ENCODE data around the gene OR1K1. TPM values are rescaled to one million over a fixed set of nuclear protein-coding genes. Genes with fewer than 3 reads are reported as not detected.

Gene OR1K1
- total and polyA plus RNA-seq, 2 experiments from 2014 or later: 0.20 TPM; not detected in 1

DNA sequence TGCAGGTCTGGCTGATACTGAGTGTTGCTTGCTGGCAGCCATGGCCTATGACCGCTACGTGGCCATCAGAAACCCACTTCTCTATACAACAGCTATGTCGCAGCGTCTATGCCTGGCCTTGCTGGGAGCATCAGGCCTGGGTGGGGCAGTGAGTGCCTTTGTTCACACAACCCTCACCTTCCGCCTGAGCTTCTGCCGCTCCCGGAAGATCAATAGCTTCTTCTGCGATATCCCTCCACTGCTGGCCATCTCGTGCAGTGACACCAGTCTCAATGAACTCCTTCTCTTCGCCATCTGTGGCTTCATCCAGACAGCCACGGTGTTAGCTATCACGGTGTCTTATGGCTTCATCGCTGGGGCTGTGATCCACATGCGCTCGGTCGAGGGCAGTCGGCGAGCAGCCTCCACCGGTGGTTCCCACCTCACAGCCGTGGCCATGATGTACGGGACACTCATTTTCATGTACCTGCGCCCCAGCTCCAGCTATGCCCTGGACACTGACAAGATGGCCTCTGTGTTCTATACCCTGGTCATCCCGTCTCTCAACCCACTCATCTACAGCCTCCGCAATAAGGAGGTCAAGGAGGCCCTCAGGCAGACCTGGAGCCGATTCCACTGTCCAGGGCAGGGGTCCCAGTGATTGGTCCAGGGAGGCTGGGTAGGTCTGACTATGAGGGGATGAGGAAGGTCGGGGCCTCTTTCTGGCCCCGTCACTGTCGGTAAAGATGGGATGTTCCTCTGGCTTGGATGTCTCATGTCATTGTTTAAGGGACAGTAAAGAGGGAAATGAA is 10.5 kb upstream of the OR1K1 start:
- Histone ChIP-seq H3K27me3 (no peaks in the 10 kb centered on the region), H3K4me1 (ENCODE audit: low read depth) (no peaks in the 10 kb centered on the region), H3K4me3 (no peak overlapping the region), H3K36me3 (no peaks in the 10 kb centered on the region), H3K9me3 (ENCODE audit: low read depth) (no peaks in the 10 kb centered on the region), H3K27ac (no peak overlapping the region)
- TF ChIP-seq, protein P1, sequence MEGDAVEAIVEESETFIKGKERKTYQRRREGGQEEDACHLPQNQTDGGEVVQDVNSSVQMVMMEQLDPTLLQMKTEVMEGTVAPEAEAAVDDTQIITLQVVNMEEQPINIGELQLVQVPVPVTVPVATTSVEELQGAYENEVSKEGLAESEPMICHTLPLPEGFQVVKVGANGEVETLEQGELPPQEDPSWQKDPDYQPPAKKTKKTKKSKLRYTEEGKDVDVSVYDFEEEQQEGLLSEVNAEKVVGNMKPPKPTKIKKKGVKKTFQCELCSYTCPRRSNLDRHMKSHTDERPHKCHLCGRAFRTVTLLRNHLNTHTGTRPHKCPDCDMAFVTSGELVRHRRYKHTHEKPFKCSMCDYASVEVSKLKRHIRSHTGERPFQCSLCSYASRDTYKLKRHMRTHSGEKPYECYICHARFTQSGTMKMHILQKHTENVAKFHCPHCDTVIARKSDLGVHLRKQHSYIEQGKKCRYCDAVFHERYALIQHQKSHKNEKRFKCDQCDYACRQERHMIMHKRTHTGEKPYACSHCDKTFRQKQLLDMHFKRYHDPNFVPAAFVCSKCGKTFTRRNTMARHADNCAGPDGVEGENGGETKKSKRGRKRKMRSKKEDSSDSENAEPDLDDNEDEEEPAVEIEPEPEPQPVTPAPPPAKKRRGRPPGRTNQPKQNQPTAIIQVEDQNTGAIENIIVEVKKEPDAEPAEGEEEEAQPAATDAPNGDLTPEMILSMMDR (IDR thresholded peaks at IDR 0.05; ENCODE audit: low read depth, low read length): no peak
- DNase-seq (ENCODE audit: low read depth in 1 of 2, low spot score in 1 of 2): no peak

DNA sequence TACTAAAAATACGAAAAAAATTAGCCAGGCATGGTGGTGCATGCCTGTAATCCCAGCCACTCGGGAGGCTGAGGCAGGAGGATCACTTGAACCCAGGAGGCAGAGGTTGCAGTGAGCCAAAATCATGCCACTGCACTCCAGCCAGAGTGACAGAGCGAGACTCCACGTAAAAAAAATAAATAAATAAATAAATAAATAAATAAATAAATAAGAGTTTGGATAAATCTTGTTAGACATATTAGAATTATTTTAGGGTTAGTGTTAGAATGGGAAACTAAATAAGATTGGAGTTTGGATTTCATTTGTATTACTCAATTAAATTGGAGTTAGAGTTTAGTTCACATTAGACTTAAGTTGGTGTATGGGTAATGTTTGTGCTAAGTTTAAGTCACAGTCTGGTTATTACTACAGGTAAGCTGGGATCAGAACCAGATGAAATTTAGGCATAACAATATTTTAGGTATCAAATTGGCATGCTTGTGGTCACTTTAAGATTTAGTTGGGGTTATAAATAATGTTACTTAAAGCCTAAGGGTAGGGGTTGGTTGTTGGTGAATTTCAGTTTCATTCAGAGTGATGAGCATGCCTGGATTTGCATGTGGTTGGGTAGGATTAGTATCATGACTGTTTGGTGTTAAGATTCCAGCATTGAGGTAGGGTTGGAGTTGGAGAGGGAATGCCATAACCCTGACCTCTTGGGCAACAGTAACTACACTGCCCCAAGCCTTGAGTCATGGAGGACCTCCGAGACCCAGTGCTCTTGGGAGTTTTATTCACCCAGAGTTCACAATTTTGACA is 7.9 kb upstream of the OR1K1 start:
- TF ChIP-seq, protein P1 (IDR thresholded peaks at IDR 0.05; ENCODE audit: low read depth, low read length): no peak
- Histone ChIP-seq H3K27me3 (no peaks in the 10 kb centered on the region), H3K36me3 (no peaks in the 10 kb centered on the region), H3K9me3 (ENCODE audit: low read depth) (no peaks in the 10 kb centered on the region), H3K27ac (no peak overlapping the region), H3K4me3 (no peak overlapping the region), H3K4me1 (ENCODE audit: low read depth) (no peaks in the 10 kb centered on the region)
- no peak for DNase-seq (ENCODE audit: low read depth in 1 of 2, low spot score in 1 of 2)

DNA sequence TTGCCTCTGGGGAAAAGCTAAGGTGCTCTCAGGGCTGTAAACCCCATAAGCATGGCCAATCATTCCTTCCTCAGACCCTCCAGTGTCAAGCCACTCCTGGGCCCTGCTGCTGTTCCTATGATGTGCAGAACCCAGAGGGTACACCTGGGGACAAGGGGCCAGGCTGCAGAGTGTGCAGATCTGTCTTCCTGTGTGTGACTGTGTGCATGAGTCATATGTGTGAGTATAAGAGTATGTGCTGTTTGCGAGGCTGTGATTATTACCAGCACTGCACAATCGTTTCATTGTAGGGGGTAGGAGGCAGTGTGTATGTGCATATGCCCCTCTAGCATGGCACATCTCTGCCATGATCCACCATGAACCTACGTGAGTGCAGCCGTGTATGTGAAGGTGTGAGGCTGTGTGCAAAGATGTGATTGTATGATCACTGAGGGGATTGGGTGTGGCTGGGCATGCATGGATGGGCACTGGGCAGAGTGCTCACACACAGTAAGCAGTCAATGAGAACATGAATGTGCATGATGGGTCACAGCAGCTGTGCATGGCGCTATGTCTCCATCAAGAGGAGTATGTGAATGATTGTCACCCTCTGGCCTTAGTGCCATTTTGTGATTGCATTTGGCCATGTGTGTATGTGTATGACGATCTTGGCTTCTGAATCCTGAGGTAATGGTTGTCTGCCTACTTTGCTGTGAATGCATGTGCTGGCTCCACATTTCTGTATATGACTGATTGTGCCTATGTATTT is 2.4 kb upstream of the OR1K1 start:
- H3K4me1 ChIP-seq (ENCODE audit: low read depth): no peaks in the 10 kb centered on the region
- TF ChIP-seq, protein P1 (IDR thresholded peaks at IDR 0.05; ENCODE audit: low read depth, low read length): no peak
- H3K27ac ChIP-seq: no peak overlapping the region
- H3K4me3 ChIP-seq: no peak overlapping the region
- DNase-seq (ENCODE audit: low read depth in 1 of 2, low spot score in 1 of 2): no peak
- H3K9me3 ChIP-seq (ENCODE audit: low read depth): no peaks in the 10 kb centered on the region
- H3K36me3 ChIP-seq: no peaks in the 10 kb centered on the region
- H3K27me3 ChIP-seq: no peaks in the 10 kb centered on the region

DNA sequence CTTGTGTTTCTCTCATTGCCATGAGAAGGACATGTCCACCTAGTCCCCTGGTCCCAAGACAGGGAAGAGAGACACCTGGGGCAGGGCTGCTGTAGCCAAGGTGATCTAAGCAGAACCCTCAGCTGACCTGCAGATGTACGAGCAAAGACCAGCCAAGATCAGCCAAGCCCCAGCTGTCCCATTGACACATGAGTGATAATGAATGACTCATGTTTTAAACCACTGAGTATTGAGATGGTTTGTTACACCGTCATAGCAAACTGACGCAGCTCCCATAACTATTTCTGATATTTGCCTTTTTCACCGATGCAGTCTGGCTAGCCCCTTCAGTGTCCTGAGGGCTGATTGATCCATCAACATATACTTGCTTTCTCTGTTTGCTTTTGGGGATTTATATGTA is 6.7 kb downstream of the OR1K1 start:
- Histone ChIP-seq H3K27me3 (no peaks in the 10 kb centered on the region), H3K27ac (no peak overlapping the region), H3K36me3 (no peaks in the 10 kb centered on the region), H3K9me3 (ENCODE audit: low read depth) (no peaks in the 10 kb centered on the region), H3K4me1 (ENCODE audit: low read depth) (no peaks in the 10 kb centered on the region), H3K4me3 (no peak overlapping the region)
- no peak for DNase-seq (ENCODE audit: low read depth in 1 of 2, low spot score in 1 of 2)
- TF ChIP-seq, protein P1 (IDR thresholded peaks at IDR 0.05; ENCODE audit: low read depth, low read length): no peak

DNA sequence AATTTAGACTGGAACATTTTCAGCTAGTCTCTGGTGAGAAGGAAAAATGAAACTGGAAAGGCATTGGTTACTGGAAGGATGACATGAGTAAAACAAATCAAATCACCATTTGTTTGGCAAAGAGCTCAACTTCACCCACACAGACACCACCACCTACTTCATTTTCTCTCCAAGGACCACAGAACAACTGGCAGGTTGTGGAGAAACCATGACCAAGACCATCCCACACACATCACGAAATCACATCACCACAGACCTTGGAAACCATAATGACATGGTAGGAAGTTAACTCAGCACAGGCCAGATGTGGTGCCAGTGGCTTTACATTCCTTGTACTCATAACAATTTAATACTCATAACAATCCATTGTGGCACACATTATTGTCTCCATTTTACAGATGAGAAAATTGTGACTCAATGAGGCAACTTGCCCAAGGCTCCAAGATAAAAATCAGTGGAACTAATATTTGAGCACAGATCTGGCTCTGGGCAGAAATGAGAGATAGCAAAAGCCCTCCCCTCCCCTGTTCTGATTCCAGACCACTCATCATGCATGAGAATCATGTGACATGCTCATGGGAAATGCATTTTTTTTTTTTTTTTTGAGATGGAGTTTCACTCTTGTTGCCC is 7.5 kb downstream of the OR1K1 start:
- Histone ChIP-seq H3K27me3 (no peaks in the 10 kb centered on the region), H3K4me1 (ENCODE audit: low read depth) (no peaks in the 10 kb centered on the region), H3K27ac (no peak overlapping the region), H3K9me3 (ENCODE audit: low read depth) (no peaks in the 10 kb centered on the region), H3K4me3 (no peak overlapping the region), H3K36me3 (no peaks in the 10 kb centered on the region)
- TF ChIP-seq, protein P1 (IDR thresholded peaks at IDR 0.05; ENCODE audit: low read depth, low read length): no peak
- no peak for DNase-seq (ENCODE audit: low read depth in 1 of 2, low spot score in 1 of 2)
